Thyroid gland (tissue), 4 donors: Measurements from ENCODE around the gene MTUS2.

Experiments used
- POLR2A ChIP-seq, 2 donors: fragments of 450-650 bp; IDR thresholded peaks; one replicate each; pipeline ENCODE4 v1.6.1; 2017; ENCODE audit warnings: antibody characterized with exemption in 2 of 2, mild to moderate bottlenecking in 2 of 2, moderate library complexity in 1 of 2
- TF ChIP-seq, protein P1 (sequence below), 6 experiments: fragments of 200-600 bp in 3 of 6; fragments of 450-650 bp in 3 of 6; sonication (generic) in 3 of 6; IDR thresholded peaks; one replicate each; pipeline ENCODE4 v1.5.1; 2016 to 2019; ENCODE audit warnings: antibody characterized with exemption in 6 of 6, mild to moderate bottlenecking in 2 of 6, inconsistent platforms in 1 of 6, moderate library complexity in 1 of 6

DNA sequence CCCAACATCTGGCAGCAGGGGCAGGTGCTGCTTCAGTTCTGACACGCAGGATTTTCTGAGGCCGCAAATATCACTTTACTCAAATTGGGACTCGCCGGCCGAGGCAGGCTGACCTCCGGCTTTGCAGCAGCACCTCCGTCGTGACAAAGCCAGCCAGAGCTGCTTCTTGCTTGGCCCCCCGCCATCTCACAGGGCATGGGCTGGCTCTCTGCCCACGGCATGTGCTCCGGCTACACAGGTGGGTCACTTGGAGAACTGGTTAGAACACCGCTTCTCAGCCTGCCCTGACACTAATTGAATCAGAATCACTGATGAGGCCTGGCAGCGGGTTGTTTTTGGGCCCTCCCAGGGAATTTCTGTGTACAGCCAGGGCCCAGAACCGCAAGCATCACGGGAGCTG, 663.1 kb downstream of the MTUS2 start:
- TF ChIP-seq, protein P1, sequence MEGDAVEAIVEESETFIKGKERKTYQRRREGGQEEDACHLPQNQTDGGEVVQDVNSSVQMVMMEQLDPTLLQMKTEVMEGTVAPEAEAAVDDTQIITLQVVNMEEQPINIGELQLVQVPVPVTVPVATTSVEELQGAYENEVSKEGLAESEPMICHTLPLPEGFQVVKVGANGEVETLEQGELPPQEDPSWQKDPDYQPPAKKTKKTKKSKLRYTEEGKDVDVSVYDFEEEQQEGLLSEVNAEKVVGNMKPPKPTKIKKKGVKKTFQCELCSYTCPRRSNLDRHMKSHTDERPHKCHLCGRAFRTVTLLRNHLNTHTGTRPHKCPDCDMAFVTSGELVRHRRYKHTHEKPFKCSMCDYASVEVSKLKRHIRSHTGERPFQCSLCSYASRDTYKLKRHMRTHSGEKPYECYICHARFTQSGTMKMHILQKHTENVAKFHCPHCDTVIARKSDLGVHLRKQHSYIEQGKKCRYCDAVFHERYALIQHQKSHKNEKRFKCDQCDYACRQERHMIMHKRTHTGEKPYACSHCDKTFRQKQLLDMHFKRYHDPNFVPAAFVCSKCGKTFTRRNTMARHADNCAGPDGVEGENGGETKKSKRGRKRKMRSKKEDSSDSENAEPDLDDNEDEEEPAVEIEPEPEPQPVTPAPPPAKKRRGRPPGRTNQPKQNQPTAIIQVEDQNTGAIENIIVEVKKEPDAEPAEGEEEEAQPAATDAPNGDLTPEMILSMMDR (IDR thresholded peaks at IDR 0.05): no peak
- TF ChIP-seq POLR2A (IDR thresholded peaks at IDR 0.05): no peak
